Activated T-cell treated with anti-CD3 and anti-CD28 coated beads for 48 hours (primary cell): ENCODE results near the gene SMPD4.
"Not testable (repeated sequence)": the region's sequence is repeated elsewhere in the genome, so short reads cannot be mapped to it uniquely, and the experiment has no call there.

Source experiments
- DNase-seq: peaks from one replicate; pipeline ENCODE4 v3.0.0-alpha.2; 2020; ENCODE audit warnings: low read depth

Gene SMPD4

DNA sequence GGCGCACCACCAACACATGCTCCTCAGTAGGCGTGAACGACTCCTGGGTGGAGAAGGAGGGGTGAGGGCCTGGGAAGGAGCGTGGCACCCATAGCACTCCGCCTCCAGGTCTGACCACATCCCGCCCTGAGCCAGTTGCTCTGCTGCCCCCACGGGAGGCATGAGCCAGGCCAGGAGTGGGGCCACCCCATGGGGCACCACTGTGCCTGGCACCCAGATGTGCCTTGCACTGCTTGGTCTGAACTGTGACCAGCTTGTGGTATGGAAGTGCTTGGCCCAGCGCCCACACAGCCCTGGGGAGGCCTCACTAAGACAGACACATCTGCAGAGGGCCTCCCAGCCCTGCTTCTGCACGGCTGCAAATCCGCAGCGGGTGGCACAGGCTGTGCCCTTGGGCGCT is 24.0 kb downstream of the SMPD4 start:
- not testable (repeated sequence) for DNase-seq

DNA sequence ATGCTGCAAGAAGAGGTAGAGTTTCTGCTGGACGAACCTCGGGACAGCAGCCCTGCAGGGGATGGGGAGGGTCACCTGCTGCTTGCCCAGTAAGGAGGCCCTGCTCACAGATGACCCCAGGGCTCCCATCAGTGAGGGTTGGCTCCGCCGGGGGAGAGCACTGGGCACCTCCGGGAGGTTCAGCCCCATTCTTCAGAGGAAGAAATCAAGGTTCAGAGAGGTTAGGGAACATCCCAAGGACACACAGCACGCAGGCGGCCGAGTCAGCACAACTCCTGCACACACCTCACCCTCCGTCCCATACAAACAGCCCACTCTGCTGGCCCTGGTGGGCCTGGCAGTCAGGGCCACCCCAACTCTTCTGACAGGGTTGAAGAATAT is 24.8 kb downstream of the SMPD4 start:
- no peak for DNase-seq

DNA sequence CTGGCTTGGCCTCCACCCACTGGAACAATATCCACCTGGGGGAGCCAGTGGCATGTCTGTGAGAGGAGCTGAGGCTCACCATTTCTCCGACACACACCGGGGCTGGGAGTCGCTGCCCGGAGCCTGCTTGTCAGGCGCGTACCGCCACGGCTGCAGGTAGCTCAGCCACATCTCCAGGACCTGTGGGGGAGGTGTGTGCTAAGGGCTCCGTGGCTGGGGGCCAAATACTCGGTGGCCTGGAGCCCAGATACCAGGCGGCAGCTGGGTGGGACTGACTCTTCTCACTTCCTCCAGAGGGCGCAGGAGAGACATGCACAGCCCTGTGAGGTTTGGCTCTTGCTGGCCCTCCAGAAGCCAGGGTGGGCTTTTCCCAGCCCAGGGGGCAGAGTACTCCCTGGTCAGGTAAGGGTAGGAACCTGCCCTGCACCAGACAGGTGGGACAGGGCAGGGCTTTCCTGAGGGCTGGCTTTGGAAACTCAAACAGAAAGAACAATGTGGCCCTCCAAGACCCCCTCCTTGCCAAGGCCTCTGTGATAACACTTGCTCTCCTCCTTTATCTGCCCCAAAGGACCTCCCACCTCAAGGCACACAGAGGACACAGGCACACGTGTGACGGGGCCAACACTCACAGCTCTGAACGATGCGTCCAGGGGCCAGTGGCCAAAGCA is 25.3 kb downstream of the SMPD4 start:
- DNase-seq = not testable (repeated sequence)

DNA sequence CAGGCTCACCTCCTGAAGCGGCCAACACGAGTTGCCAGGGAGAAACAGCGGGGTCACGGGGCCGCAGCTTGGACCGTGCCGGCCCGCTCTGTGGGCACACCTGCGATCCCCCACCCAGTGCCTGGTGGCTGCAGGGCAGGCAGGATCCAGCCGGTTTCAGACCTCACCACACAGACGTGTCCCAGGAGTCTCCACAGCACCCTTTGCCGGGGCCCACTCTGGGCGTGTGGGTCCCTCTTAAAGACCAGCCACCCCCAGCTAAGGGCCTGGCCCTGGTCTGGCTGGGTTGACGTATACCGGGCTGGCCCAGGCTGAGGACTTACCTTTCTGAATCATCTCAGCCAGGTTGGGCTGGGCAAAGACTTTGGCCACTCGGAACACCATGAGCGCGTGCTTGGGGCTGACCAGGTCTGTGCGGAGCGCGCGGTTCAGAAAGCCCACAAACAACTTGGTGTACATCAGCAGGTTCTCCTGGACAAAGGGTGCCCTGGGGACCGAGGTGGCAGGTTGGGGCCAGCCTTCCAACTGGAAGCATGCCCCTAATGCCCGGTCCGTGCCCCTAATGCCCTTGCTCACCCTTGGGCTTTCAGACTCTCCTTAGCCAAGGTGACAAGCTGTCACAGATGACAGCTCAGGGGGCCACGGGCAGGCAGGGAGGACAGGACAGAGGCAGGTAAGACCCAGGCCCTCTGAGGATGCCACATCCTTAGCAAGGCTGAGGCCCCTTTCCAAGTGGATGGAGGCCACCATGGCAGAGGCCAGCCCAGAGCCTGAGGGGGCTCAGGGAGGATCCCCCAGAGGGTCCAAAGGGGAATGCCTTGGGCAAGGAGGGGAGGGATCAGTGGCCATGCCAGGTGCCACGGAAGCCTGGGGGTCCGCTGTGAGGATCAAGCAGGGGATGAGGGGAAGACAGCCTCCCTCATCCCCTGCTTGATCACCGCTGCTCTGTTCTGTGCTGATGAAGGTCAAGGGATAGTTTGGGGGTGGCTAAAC is 26.3 kb downstream of the SMPD4 start:
- DNase-seq = no peak

DNA sequence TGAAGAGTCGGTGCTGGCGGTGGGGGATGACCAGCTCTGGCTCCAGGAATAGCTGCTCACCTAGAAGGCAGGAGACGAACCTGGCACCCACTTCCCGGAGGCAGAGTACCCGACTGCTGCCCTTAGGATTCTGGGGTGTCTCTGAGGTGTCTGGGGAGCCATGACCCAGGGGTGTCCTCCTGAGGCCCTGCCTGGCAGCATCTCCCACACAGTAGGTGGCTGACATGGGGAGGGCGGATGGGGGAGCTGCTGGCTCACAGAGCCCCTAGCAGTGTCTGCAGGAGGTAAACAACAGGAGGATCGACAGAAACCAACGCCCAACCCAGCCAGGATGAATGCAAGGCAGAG is 27.0 kb downstream of the SMPD4 start:
- not testable (repeated sequence) for DNase-seq

DNA sequence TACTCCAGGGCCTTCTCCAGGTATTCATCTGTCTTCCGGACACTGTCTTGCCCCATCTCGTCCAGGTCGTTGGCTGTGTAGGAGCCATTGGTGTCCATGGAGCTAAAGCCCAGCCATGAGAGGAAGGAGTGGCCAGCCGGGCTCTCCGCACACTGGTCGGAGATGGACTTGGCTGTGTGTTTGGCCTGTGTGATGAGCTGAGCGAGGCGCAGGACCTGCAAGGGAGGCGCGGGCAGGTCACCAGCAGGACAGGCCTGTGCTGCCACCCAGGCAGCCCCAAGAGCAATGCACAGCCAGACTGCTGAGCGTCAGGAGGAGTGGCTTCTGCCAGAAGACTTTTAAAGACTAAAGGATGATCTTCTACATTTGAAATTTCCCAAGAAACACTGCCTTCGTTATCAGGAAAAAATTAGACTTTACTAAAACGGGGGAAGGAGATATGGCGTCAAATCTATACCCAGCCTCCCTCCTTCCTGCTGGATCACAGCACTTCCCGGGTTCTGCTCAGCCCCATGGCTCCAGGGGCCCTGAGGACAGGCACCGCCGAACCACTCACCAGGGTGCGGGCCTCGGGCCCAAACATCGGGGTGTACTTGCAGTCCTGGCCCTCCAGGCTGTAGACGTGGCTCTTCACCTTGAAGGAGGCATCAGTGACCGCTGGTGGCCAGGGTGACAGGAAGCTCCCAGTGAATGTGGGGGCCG is 27.5 kb downstream of the SMPD4 start:
- DNase-seq = not testable (repeated sequence)

DNA sequence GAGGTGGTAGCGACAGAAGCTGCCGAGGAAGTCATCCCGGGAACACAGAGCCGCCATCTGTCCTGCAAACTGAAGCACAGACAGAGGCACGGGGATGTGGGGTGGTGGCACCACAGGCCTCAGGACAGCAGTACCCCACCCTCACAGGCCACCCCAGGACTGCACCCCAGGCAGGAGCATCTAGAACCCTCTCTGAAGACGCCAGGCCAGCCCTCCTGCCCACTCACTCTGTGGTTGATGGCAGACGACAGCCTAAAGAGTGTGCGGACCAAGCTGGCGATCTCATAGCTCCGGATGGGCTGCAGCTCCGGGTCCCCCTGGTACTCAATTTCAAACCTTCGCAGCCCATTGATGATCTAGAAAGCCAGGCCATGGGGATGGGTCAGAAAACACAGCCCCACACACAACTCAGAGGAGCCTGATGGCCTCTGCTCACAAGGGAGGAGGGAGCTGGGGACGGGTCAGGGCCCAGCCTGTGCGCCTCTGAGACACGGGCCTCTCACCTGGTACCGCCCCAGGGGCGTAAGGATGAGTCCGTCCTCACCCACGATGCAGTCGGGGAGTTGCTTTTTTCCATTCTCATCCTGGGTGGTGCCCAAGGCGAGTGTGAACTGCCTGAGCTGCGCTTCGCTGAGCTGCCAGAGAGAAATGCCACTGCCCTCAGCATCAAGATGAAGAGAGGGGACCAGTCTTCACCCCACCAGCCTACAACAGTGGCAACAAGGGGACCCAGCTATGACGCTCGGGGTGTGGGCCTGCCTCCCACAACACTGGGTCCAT is 28.4 kb downstream of the SMPD4 start:
- no peak for DNase-seq

DNA sequence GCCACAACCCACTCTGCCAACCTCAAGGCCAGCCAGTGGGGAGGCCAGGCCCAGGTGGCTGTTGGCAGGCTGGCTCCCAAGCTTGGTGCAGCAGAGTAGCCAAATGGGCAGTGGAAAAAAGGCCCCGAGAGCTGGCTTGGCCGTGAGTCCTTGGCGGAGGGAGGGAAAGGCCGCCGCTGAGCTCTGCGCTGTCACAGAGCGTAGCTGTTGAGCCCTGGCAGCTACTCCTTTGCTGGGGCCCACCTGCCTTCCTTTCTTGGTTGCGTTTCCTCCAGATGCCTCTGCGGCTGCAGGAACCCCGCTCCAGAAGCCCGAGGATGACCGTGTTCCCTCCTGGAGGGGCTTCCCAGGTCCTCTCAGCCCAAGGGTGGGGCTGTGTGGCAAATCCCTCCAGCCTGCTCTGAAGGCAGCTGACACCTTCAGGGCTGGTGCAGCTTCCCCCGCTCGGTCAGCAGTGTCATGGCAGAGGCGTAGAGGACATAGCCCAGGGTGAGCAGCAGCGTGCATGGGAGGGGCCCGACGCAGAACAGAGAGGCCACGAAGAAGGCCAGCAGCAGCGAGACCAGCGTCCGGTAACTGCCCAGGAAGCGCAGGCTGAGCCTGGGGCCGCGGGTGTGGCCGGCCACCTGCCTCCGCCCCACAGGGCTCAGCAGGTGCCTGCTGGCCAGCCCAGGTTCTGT is 29.1 kb downstream of the SMPD4 start:
- DNase-seq = not testable (repeated sequence)

DNA sequence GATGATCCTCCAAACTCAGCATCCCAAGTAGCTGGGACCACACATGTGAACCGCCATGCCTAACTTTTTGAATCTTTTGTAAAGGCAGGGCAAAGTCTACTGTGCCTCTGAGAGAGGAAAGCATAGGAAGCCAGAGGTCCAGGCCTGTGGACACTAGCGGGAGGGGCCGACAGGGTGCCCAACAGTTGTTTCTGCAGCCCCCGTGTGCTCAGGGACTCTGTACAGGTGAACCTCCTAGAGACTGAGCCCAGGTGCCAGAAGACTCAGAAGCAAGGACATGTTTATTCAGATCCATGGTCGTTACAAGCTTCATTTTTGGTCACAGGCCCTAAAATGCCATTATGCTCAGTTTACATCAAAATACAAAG is 30.3 kb downstream of the SMPD4 start:
- DNase-seq = not testable (repeated sequence)

DNA sequence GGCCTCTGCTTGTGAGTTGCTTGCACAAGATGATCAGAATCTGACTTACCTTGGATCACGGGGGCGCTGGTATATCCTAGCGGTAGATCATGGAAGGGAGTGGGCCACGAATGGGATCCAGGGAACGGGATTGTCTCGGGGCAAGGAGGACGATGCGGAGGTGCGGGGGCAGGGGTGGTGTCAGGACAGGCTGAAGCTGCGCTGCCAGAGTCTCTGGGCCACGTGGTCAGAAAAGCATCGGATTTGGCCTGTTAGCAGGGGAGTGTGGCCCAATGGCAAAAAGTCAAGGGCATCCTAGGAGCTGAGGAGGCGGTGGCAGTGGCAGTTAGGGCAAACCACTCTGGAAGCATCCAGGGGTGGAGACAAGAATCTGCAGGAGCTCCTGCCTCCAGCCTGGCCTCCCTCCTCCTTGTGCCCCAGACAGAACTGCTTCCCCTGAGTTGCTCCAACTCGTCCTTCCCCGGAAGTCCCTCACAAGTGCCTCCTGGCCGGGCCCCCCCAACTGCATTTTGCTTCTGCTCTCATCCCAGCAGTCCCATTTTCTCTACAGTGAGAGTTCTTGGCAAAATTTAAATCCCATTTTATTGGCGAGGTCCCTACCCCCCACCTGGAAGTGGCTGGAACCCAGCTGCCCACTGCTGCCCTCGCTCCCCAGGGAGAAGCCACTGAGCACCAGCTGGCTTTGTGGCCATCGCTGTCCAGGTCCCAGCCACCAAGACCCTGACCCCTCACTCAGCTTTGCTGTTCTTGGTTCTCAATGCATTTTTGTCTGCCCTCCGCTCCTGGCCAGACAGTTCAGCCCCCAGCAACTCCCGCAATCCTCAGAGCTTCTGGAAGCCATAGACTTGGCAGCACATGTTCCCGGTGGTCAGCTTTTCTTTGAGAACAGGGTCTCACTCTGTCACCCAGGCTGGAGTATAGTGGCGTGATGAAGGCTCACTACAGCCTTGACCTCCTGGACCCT is 30.9 kb downstream of the SMPD4 start:
- no peak for DNase-seq

DNA sequence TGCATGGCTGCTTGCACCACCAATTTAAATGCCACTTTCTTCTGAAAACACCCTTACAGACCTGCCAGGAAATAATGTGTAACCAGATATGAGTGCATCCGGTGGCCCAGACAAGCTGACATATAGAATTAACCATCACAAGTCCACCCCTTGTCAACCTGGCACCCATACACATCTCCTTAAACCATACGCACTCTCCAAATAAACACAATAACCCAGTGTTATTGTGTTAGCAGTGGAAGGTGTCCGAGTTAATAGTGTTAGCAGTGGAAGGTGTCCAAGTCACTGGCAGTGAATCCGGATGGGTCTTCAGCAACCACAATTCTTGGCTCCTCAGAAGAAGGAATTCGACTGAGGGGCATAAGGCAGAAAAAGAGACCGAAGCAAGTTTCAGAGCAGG is 32.9 kb downstream of the SMPD4 start:
- DNase-seq = not testable (repeated sequence)

DNA sequence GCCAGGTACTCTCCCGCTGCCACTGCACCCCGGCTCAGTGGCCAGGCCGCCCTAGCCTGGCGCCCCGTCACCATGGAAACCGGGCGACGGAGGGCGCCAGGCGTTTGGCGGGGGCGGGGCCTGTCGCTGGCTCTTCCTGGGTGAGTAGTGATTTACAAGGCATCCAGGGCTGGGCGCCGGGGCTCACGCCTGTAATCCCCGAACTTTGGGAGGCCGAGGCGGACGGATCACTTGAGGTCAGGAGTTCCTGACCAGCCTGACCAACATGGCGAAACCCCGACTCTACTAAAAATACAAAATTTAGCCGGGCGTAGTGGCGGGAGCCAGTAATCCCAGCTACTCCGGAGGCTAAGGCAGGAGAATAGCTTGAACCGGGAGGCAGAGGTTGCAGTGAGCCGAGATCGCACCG is 36.4 kb downstream of the SMPD4 start, which contains the start of gene CCDC74B:
TSS of gene CCDC74B (minus strand) at position 107 of the 409 bp plus-strand sequence. CDS start 116 bp downstream, outside the sequence.
- DNase-seq = peak; percentile 67

DNA sequence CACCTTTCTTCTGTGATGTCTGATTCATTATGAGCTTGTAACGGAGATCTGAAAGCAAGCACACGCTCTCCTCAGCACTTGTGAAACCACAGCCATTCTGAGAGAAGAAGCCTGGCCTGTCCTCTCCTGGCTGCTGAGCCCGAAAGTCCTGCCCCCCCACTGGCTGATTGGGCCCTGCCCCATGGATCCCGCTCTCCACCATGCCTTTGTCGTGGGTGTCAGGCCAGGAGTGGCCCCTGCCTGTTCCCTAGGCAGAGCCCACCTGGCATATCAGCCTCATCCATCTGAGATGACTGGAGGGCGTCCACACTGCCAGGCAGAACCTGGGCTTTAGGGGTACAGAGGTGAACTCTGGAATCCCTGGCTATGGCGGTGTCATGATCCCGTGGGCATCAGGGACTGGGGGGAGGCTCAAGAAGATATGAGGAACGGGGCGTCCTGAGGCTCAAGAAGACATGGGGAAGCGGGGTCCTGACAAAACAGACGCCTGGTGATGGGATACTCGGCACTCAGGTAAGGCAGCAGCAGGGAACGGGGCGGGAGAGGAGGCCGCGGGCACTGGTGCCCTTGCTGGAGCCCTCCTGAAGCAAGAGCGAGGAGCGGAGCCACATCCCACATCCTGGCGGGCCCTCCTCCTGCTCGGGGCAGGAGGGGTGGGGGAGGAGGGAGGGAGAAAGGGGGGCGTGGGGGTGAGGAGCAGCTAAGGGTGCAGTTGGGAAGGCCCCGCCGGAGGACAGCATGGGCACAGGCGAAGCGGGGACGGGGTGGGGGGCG is 37.9 kb downstream of the SMPD4 start:
- not testable (repeated sequence) for DNase-seq

DNA sequence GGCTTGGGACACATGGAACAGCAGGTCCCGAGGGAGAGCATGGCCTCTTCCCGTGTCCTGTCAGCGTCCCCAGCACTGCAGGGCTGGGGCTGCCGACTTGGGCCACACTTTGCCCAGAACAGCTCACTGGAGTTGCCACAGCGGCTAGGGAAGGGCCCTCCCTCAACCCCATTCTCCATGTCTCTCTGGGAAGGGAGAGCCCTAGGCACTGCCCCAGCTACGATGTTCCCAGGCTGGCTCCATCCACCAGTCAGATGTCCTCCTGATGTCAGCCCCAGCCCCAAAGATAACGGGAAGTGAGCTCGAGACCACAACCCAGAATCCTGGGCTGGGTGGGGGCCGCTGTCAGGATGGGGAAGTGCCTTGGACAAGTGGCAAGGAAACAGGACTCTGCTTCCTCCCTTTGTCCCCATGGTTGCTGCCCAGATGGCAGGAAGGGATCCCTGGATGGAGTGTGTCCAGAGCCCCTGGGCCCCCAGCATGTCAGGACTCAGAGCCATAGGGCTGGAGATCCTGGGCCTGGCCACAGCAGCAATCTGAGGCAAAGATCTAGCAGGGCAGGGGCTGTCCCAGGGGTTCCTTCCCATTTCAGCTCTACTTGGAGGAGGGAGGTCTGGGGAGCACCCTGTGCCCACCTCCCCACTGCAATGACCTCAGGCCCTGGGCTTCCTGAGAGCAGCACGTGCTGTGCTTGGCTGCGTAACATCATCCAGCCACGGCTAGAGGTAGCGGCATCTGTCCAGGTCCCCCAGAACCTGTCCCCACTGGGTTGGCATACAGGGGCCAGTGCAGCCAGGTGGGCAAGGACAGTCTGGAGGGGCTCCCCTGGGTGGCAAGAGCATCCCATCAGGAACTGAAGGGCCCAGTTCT is 38.8 kb downstream of the SMPD4 start:
- not testable (repeated sequence) for DNase-seq

DNA sequence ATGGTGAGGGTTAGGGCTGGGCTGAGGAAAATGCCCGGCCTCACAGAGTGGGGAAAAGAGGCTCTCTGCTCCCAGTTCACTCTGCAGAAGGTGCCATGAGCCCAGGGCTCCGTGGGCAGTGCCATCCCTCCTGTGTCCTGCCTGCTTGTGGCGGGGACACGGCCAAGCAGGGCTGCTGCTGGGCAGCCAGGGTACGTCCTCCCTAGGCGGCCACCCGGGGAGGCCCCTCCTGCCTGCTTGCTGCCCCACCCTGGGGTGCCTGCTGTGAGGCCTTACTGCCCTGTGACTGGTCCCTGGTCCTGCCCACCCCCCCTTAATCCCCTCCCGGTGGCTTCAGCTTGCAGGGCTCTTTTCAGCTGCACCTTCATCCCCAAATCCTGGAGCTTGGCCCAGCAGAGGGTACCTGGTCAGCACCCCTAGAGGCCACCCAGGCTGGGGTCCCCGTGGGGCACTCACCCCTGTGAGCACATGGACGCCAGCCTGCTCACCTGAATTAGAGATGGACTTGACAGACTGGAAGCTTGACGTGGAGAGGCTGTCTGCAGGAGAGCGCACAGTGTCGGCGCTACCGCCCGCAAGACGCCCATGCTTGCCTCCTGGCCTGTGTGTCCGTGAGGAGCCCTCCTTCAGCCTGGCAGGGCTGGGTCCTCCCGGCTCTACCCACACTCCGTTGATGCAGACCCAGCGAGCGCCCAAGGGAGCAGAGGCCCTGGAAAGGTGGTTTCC is 39.6 kb downstream of the SMPD4 start:
- not testable (repeated sequence) for DNase-seq

DNA sequence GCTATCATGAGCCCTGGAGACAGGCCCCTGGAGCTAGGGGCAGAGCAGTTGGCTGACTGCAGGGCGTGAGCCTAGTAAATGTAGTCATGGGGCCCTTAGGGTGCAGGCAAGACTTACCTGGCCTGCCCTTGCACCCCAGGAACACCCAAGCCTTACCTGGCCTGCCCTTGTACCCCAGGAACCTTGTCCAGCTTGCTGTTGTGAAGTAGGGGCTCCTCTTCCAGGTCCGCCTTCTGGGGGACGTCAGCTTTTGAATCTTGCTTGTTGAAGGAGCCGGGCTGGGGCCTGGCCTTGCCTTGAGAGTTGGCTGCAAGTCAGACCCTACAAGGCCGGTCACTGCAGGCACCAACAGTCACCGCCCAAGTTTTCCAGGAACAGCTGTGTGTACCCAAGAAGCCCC is 40.4 kb downstream of the SMPD4 start:
- not testable (repeated sequence) for DNase-seq

DNA sequence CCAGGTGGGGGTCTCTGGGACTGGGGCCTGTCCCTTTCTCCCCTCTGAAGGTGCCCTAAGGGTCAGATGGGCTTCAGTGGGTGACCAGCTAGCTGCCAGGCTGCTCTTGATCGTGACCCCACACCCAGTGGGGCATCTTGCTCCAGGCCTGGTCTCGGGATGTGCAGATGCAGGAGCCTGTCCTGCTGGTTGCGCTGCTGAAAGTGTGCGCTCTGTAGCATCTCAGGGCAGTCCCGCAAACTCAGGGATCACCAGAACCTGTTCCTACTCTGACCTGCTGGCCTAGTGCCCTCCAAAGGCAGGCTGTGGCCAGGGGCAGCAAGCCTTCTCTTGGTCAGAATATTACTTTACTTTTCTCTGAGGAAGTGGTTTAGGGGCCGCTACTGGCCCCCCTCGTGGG is 40.9 kb downstream of the SMPD4 start:
- DNase-seq = not testable (repeated sequence)
